ENCODE measurements around the gene PTCD1.
A peak's percentile ranks its signal among the peaks of the same experiment; 100 is the strongest.
"Not testable (repeated sequence)": the region's sequence is repeated elsewhere in the genome, so short reads cannot be mapped to it uniquely, and the experiment has no call there.

PTCD1 gene

GRCh38 chr7:99449326-99449725 is 10.7 kb upstream of the PTCD1 start:
- no peak for DNase-seq

- DNase-seq = no peak
Observed at GRCh38 chr7:99448855-99449254, 10.3 kb upstream of the PTCD1 start.

GRCh38 chr7:99447943-99448342 is 9.3 kb upstream of the PTCD1 start:
- DNase-seq = no peak

GRCh38 chr7:99446096-99446495 is 7.5 kb upstream of the PTCD1 start:
- DNase-seq = no peak

GRCh38 chr7:99440195-99440594 is 1.6 kb upstream of the PTCD1 start:
- DNase-seq = no peak

GRCh38 chr7:99437946-99438572 is 539 bp downstream of the PTCD1 start:
- no peak for DNase-seq

GRCh38 chr7:99433158-99433557 is 5.4 kb downstream of the PTCD1 start:
- DNase-seq = no peak

GRCh38 chr7:99431756-99432540 is 6.7 kb downstream of the PTCD1 start:
- DNase-seq = not testable (repeated sequence)

- DNase-seq = no peak
Observed at GRCh38 chr7:99429756-99430155, 8.8 kb downstream of the PTCD1 start.

GRCh38 chr7:99428972-99429566 is 9.5 kb downstream of the PTCD1 start:
- no peak for DNase-seq

GRCh38 chr7:99424932-99425730 is 13.5 kb downstream of the PTCD1 start:
- DNase-seq = no peak

GRCh38 chr7:99422625-99423024 is 16.0 kb downstream of the PTCD1 start:
- DNase-seq = no peak

GRCh38 chr7:99422186-99422585 is 16.4 kb downstream of the PTCD1 start:
- no peak for DNase-seq

- DNase-seq = no peak
Observed at GRCh38 chr7:99420986-99421385, 17.6 kb downstream of the PTCD1 start.

- no peak for DNase-seq
Observed at GRCh38 chr7:99420213-99420612, 18.4 kb downstream of the PTCD1 start.

GRCh38 chr7:99419323-99420021 is 19.1 kb downstream of the PTCD1 start:
- no peak for DNase-seq

- no peak for DNase-seq
Observed at GRCh38 chr7:99418260-99418659, 20.3 kb downstream of the PTCD1 start.

- peak; percentile 47 for DNase-seq
Observed at GRCh38 chr7:99415513-99416127, 23.0 kb downstream of the PTCD1 start.

GRCh38 chr7:99410635-99411034 is 28.0 kb downstream of the PTCD1 start:
- DNase-seq = no peak

- no peak for DNase-seq
Observed at GRCh38 chr7:99409806-99410205, 28.8 kb downstream of the PTCD1 start.

- no peak for DNase-seq
Observed at GRCh38 chr7:99409192-99409572, 29.4 kb downstream of the PTCD1 start.

Data from activated CD4-positive, alpha-beta T cell treated with anti-CD3 and anti-CD28 coated beads for 48 hours (primary cell).